ENCODE data around the gene NAA50. TPM values are rescaled to one million over a fixed set of nuclear protein-coding genes. Genes with fewer than 3 reads are reported as not detected.

NAA50 gene
- total and polyA plus RNA-seq, 2 donors (not counting 1 experiment from before 2014, with no cell fraction given), result 27.6 to 116 TPM

- ChIA-PET CTCF (interaction anchor here (1.6 to 1.9 kb wide), 2 partner anchors 39 to 48 kb away, joined by 6 to 8 read pairs; partner anchors contain the start of gene NAA50), POLR2A (interaction anchor here (0.7 to 0.8 kb wide), 2 partner anchors 36 to 47 kb away, joined by 3 read pairs; no protein-coding TSS in a partner anchor)
- Histone ChIP-seq H3K27me3 (replicated peaks in 1 of 4; ENCODE audit: control extremely low read depth in 1 of 4, control insufficient read depth in 3 of 4, insufficient read depth in 4 of 4, low read length in 3 of 4) (no peaks in the 10 kb centered on the region), H3K27ac (ENCODE audit: low read length in 2 of 2) (peak overlapping the region; percentile 78 to 88), H3K4me1 (ENCODE audit: control insufficient read depth in 2 of 2, insufficient read depth in 2 of 2, low read length in 2 of 2) (peaks cover 38 to 39% of the 10 kb centered on the region in 2 donors), H3K4me3 (ENCODE audit: control extremely low read depth in 1 of 5, extremely low read depth in 1 of 5, insufficient read depth in 1 of 5, low read depth in 2 of 5, low read length in 4 of 5) (peak overlapping the region; percentile 73 to 100 (median 90)), H4K20me1 (ENCODE audit: control insufficient read depth, insufficient read depth, low read length, poor library complexity, severe bottlenecking) (no peaks in the 10 kb centered on the region), H3K9ac (ENCODE audit: low read length) (peak overlapping the region; percentile 86), H2AFZ (ENCODE audit: insufficient read depth, low read depth, low read length, poor library complexity, severe bottlenecking) (peak overlapping the region; percentile 93), H3K36me3 (replicated peaks in 1 of 2; ENCODE audit: control extremely low read depth in 1 of 2, control insufficient read depth in 1 of 2, extremely low read depth in 1 of 2, insufficient read depth in 2 of 2, low read length in 1 of 2) (peaks cover 0 to 12% of the 10 kb centered on the region in 2 experiments), H3K9me3 (ENCODE audit: control extremely low read depth in 1 of 3, control insufficient read depth in 2 of 3, insufficient read depth in 1 of 3, low read length in 2 of 3) (no peaks in the 10 kb centered on the region), H3K79me2 (ENCODE audit: control insufficient read depth, insufficient read depth, low read length) (peaks cover 57% of the 10 kb centered on the region), H3K4me2 (replicated peaks; ENCODE audit: low read depth, low read length, poor library complexity, severe bottlenecking) (peak overlapping the region; percentile 79)
- Mint-ChIP-seq H3K4me3 (no peak overlapping the region), H3K27me3 (no peaks in the 10 kb centered on the region), H3K9me3 (ENCODE audit: insufficient read depth) (no peaks in the 10 kb centered on the region), H3K27ac (no peak overlapping the region), H3K4me1 (peaks cover 25% of the 10 kb centered on the region)
- no peak for TF ChIP-seq EZH2 (IDR thresholded peaks at IDR 0.05; ENCODE audit: borderline replicate concordance, insufficient read depth, low read depth, low read length, poor library complexity, severe bottlenecking)
- ATAC-seq (ENCODE audit: low read depth), result no peak
- no peak for DNase-seq
- intact Hi-C loops (cut with micrococcal nuclease), result loop anchor here (2.0 kb wide), 3 partner anchors 91 to 517 kb away; no protein-coding TSS in a partner anchor
- 0% methylated on average over 6 of the region's 10 CpGs for WGBS (ENCODE audit: insufficient coverage)
These were observed 48.5 kb downstream of the NAA50 start for GRCh38 chr3:113697500-113698090.

GRCh38 chr3:113696658-113697499, 49.2 kb downstream of the NAA50 start:
- TF ChIP-seq EZH2 (IDR thresholded peaks at IDR 0.05; ENCODE audit: borderline replicate concordance, insufficient read depth, low read depth, low read length, poor library complexity, severe bottlenecking), result no peak
- TF ChIP-seq, protein P1, sequence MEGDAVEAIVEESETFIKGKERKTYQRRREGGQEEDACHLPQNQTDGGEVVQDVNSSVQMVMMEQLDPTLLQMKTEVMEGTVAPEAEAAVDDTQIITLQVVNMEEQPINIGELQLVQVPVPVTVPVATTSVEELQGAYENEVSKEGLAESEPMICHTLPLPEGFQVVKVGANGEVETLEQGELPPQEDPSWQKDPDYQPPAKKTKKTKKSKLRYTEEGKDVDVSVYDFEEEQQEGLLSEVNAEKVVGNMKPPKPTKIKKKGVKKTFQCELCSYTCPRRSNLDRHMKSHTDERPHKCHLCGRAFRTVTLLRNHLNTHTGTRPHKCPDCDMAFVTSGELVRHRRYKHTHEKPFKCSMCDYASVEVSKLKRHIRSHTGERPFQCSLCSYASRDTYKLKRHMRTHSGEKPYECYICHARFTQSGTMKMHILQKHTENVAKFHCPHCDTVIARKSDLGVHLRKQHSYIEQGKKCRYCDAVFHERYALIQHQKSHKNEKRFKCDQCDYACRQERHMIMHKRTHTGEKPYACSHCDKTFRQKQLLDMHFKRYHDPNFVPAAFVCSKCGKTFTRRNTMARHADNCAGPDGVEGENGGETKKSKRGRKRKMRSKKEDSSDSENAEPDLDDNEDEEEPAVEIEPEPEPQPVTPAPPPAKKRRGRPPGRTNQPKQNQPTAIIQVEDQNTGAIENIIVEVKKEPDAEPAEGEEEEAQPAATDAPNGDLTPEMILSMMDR (IDR thresholded peaks at IDR 0.05), result no peak
- H3K27ac Mint-ChIP-seq, result no peak overlapping the region
- CTCF ChIA-PET, result interaction anchor here (0.6 to 1.9 kb wide), 7 partner anchors 36 to 203 kb away, joined by 3 to 8 read pairs (median 4); partner anchors contain the start of gene NAA50

More at GRCh38 chr3:113696658-113697499, 49.2 kb downstream of the NAA50 start:
- ATAC-seq (ENCODE audit: low read depth), result peak; percentile 87
- H3K27ac ChIP-seq (ENCODE audit: low read length in 2 of 2), result peak overlapping the region; percentile 81 to 90
- H3K4me2 ChIP-seq (replicated peaks; ENCODE audit: low read depth, low read length, poor library complexity, severe bottlenecking), result peak overlapping the region; percentile 79
- Mint-ChIP-seq H3K4me3 (no peak overlapping the region), H3K9me3 (ENCODE audit: insufficient read depth) (no peaks in the 10 kb centered on the region), H3K4me1 (peaks cover 27% of the 10 kb centered on the region), H3K27me3 (no peaks in the 10 kb centered on the region)
- peaks cover 3% of the 10 kb centered on the region for H4K20me1 ChIP-seq (ENCODE audit: control insufficient read depth, insufficient read depth, low read length, poor library complexity, severe bottlenecking)
- DNase-seq, result peak; percentile 100
- intact Hi-C loops (cut with micrococcal nuclease), result loop anchor here (1.0 to 2.0 kb wide), 9 partner anchors 38 to 518 kb away; partner anchors contain the start of genes CCDC191, NAA50, QTRT2 and SIDT1
- H3K4me1 ChIP-seq (ENCODE audit: control insufficient read depth in 2 of 2, insufficient read depth in 2 of 2, low read length in 2 of 2), result peaks cover 39 to 40% of the 10 kb centered on the region in 2 donors
- peak overlapping the region; percentile 86 for H3K9ac ChIP-seq (ENCODE audit: low read length)
- no peaks in the 10 kb centered on the region for H3K27me3 ChIP-seq (replicated peaks in 1 of 4; ENCODE audit: control extremely low read depth in 1 of 4, control insufficient read depth in 3 of 4, insufficient read depth in 4 of 4, low read length in 3 of 4)
- H2AFZ ChIP-seq (ENCODE audit: insufficient read depth, low read depth, low read length, poor library complexity, severe bottlenecking), result peak overlapping the region; percentile 93
- 0% methylated on average over 28 of the region's 38 CpGs for WGBS (ENCODE audit: insufficient coverage)
- POLR2A ChIA-PET, result interaction anchor here (0.6 to 1.4 kb wide), 14 partner anchors 36 to 524 kb away, joined by 3 to 12 read pairs (median 4); partner anchors contain the start of genes ATP6V1A, NAA50 and SPICE1
- no peaks in the 10 kb centered on the region for H3K9me3 ChIP-seq (ENCODE audit: control extremely low read depth in 1 of 3, control insufficient read depth in 2 of 3, insufficient read depth in 1 of 3, low read length in 2 of 3)
- H3K36me3 ChIP-seq (replicated peaks in 1 of 2; ENCODE audit: control extremely low read depth in 1 of 2, control insufficient read depth in 1 of 2, extremely low read depth in 1 of 2, insufficient read depth in 2 of 2, low read length in 1 of 2), result peaks cover 0 to 12% of the 10 kb centered on the region in 2 experiments
- peak overlapping the region; percentile 73 to 100 (median 90) for H3K4me3 ChIP-seq (ENCODE audit: control extremely low read depth in 1 of 5, extremely low read depth in 1 of 5, insufficient read depth in 1 of 5, low read depth in 2 of 5, low read length in 4 of 5)
- H3K79me2 ChIP-seq (ENCODE audit: control insufficient read depth, insufficient read depth, low read length), result peaks cover 64% of the 10 kb centered on the region
